GM18951 (cell line): ENCODE measurements around the gene ESD.
"Not testable (repeated sequence)": the region's sequence is repeated elsewhere in the genome, so short reads cannot be mapped to it uniquely, and the experiment has no call there.

Experiments used
- POLR2A ChIP-seq: IDR thresholded peaks from 4 replicates; pipeline ENCODE4 v1.6.1; 2011; ENCODE audit warnings: mild to moderate bottlenecking; ENCODE audit not compliant: insufficient read length, insufficient read depth; ENCODE audit errors: extremely low read depth
- in situ Hi-C: fragments of 300-500 bp; cut with MboI; formaldehyde crosslinking; loops from one replicate; pipeline ENCODE4 v1.12.0; 2022; ENCODE audit warnings: low sequenced_read_pairs, mixed read lengths, inconsistent platforms; ENCODE audit not compliant: unreplicated experiment

The ESD gene

GRCh38 chr13:46812301-46812797, 15.4 kb upstream of the ESD start:
- no peak for TF ChIP-seq POLR2A

GRCh38 chr13:46810440-46810839, 13.5 kb upstream of the ESD start:
- TF ChIP-seq POLR2A, result no peak
- in situ Hi-C loops, result no loop called here

More at GRCh38 chr13:46812301-46812797, 15.4 kb upstream of the ESD start:
- in situ Hi-C loops, result no loop called here

GRCh38 chr13:46804921-46805320, 8.0 kb upstream of the ESD start:
- in situ Hi-C loops, result not testable (repeated sequence)

DNA sequence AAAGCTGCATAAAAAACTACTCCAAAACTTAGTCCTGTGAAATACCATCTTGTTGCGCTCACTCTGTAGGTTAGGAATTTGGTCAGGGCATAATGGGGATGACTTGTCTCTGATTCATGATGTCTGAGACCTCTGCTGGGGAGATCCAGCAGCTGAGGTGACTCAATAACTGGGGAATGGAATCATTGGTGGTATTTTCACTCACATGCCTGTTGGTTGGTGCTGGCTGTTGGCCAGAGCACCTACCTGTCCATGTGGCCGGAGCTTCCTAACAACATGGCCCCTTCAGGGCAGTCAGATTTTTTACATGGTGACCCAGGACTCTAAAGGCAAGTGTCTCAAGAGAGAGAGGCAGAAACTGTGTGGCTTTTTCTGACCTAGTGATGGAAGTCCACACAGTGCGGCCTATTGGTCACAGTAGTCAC, 7.4 kb upstream of the ESD start:
- TF ChIP-seq POLR2A, result no peak
- in situ Hi-C loops, result no loop called here

DNA sequence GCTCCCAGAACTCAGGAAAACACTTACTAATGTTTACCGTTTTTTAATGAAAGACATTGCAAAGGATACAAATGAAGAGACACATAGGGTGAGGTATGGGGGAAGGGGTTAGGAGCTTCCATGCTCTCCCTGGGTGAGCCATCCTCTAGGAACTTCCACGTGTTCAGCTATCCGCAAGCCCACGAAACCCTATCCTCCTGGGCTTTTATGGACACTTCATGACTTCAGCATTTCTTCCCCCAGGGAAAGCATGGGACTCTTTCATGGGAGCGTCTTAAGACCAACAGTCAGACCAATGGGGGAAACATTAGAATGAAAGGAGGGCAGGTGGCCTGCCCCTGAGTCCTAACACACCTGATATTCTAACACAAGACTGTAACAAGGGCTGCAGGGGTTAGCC, 6.6 kb upstream of the ESD start:
- no peak for TF ChIP-seq POLR2A
- in situ Hi-C loops, result no loop called here

- in situ Hi-C loops, result no loop called here
- TF ChIP-seq POLR2A, result no peak
Measured at GRCh38 chr13:46801858-46802257, 4.9 kb upstream of the ESD start.

- in situ Hi-C loops, result no loop called here
- TF ChIP-seq POLR2A, result no peak
Measured at GRCh38 chr13:46799139-46799538, 2.2 kb upstream of the ESD start.

DNA sequence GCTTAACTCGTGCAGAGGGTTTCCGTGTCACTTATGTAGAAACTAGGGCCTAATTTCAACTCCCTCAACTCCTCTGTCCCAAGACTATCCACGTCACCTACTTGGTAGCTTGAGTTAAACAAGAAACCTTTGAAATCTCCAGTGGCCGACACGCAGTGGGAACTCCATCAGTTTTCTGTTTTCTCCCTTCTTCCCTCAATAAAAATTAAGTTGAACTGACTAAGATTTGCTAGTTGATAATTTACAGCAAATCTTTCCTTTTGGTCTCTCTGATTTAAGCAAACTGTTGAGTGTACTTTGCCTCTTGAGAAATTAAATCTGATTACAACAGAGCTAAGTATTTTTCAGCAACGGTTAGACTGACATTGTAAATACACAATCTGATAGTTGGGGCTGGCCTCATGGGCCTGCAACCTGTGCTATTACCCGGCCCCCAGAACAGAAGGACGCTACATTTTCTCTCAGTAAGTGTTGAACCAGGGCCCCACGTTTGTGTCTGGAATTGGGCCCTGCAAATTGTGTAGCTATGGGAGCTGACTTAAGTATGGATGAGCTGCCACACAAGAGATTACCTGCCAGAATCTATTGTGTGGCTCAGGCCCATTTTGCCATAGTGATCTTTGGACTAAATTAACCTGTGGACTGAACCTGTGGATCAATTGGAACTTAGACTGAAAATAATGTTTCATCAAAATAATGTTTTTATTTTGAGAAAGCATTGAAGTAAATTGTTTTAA, 708 bp upstream of the ESD start:
- in situ Hi-C loops, result no loop called here

DNA sequence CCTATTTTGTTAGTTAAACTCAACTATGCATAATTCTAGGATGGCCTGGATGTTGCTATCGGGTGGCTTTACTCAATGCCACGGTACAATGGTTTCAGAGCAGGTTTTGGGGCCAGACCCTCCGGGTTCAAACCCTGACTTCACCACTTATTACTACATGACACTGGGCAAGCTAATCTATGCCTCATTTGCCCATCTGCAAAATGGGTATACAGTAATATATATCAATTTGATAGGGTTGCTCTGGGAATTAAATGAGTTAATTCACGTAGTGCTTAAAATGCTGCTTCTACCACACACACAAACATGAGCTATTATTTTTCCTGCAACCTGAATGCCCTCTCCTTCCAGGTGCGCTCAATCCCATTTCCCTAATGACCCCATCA, 839 bp downstream of the ESD start:
- in situ Hi-C loops, result no loop called here
- TF ChIP-seq POLR2A, result no peak

More for the DNA sequence above, 708 bp upstream of the ESD start:
- TF ChIP-seq POLR2A, result no peak

- no peak for TF ChIP-seq POLR2A
- in situ Hi-C loops, result no loop called here
Measured at GRCh38 chr13:46795321-46795720, 1.6 kb downstream of the ESD start.

DNA sequence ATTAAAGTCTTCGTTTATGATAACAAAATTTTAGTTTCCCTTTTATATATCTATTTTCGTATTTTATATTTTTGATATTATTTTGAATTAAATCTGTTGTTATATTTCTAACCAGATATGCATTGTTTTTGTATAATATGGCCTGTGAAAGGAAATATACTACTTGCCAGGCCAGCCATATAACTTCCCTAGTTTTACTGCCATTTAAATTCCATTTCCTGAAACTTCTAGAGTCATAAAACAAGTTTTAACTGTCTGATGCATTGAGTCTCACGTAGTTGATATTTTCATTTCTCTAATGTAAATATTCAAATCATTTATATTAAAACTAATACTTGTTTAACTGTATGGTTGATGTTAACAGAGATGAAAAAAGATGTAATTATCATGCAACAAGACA, 13.5 kb downstream of the ESD start:
- in situ Hi-C loops, result no loop called here

GRCh38 chr13:46782691-46783090, 14.3 kb downstream of the ESD start:
- in situ Hi-C loops, result no loop called here

More for the DNA sequence above, 13.5 kb downstream of the ESD start:
- TF ChIP-seq POLR2A, result no peak

DNA sequence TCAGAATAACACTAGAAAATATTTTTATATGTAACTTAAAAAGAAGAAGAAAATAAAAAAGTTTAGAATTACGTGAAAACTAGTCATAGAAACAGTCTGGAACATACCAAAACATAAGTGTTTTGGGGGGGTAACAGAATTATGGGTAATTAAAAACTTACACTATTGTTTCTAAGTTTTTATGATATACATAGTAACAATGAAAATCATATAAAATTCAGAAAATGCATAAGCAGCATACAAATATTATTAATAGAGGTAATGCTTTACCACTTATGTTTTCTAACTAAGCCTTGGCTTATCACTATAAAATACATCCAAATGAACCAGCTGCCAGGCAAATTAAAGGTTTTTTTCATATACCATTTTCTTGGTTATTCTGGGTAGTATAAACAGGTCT, 14.9 kb downstream of the ESD start:
- no peak for TF ChIP-seq POLR2A
- in situ Hi-C loops, result no loop called here

More at GRCh38 chr13:46782691-46783090, 14.3 kb downstream of the ESD start:
- TF ChIP-seq POLR2A, result no peak

DNA sequence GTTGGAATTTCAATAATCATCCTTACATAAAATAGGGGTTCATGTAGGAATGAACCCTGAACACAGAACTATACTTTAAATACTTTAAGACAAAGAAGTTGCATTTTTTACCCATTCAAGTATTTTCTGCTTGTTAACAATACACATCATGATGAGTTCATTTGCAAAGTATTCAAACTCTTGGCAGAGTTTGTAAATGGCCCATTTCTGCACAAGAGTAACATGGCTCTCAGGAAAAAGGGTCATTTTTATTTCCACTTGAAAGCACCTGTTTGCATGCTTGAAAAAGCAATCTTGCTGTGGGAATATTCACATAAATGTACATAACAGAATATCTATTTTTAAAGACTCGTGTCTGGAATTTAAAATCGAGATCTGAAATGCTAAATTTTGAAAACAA, 18.1 kb downstream of the ESD start:
- in situ Hi-C loops, result no loop called here
- TF ChIP-seq POLR2A, result no peak
